GM21737 (cell line): ENCODE data around the gene HOXA2.

Experiments used
- ATAC-seq: cut with Tn5 transposase; IDR thresholded peaks from one replicate; pipeline ENCODE4 v1.9.1; 2021; ENCODE audit warnings: mild to moderate bottlenecking, moderate library complexity; ENCODE audit not compliant: unreplicated experiment

The HOXA2 gene

GRCh38 chr7:27080844-27081436, 21.5 kb downstream of the HOXA2 start:
- no peak for ATAC-seq

GRCh38 chr7:27079234-27079975, 23.1 kb downstream of the HOXA2 start:
- no peak for ATAC-seq

GRCh38 chr7:27078616-27079233, 23.8 kb downstream of the HOXA2 start:
- no peak for ATAC-seq

GRCh38 chr7:27073076-27073475, 29.4 kb downstream of the HOXA2 start:
- no peak for ATAC-seq

GRCh38 chr7:27071622-27072390, 30.7 kb downstream of the HOXA2 start:
- ATAC-seq, result no peak

- no peak for ATAC-seq
Measured at GRCh38 chr7:27068259-27068658, 34.2 kb downstream of the HOXA2 start.

- ATAC-seq, result no peak
Measured at GRCh38 chr7:27066148-27066547, 36.3 kb downstream of the HOXA2 start.

- ATAC-seq, result no peak
Measured at GRCh38 chr7:27065709-27066108, 36.8 kb downstream of the HOXA2 start.

GRCh38 chr7:27064661-27065060, 37.8 kb downstream of the HOXA2 start:
- no peak for ATAC-seq

GRCh38 chr7:27064159-27064558, 38.3 kb downstream of the HOXA2 start:
- ATAC-seq, result no peak

- no peak for ATAC-seq
Measured at GRCh38 chr7:27062946-27063345, 39.5 kb downstream of the HOXA2 start.

GRCh38 chr7:27053153-27053552, 49.3 kb downstream of the HOXA2 start:
- ATAC-seq, result no peak

GRCh38 chr7:27051451-27051850, 51.0 kb downstream of the HOXA2 start:
- ATAC-seq, result no peak
